PFSK-1 (cell line): ENCODE data around the gene C1QTNF1.

Source experiments
- POLR2AphosphoS5 ChIP-seq: IDR thresholded peaks from 2 replicates; pipeline ENCODE4 v1.6.1; 2012; ENCODE audit warnings: low read depth, mild to moderate bottlenecking, control low read depth, low read length, moderate library complexity
- REST ChIP-seq, 2 experiments: IDR thresholded peaks; 2 replicates each; pipeline versions ENCODE4 v1.6.1 to v1.8.0; 2011 to 2012; ENCODE audit warnings: low read depth in 2 of 2, low read length in 2 of 2, control low read depth in 1 of 2, inconsistent platforms in 1 of 2, mild to moderate bottlenecking in 1 of 2, moderate library complexity in 1 of 2; ENCODE audit not compliant: insufficient read depth in 1 of 2
- SIN3A ChIP-seq: IDR thresholded peaks from 2 replicates; pipeline ENCODE4 v1.6.1; 2012; ENCODE audit warnings: mild to moderate bottlenecking, low read length, moderate library complexity, borderline replicate concordance; ENCODE audit not compliant: insufficient read depth
- TAF1 ChIP-seq: IDR thresholded peaks from 2 replicates; pipeline ENCODE4 v1.6.1; 2012; ENCODE audit warnings: low read length, control low read depth, borderline replicate concordance; ENCODE audit not compliant: insufficient read depth

GRCh38 chr17:79081571-79082276, 57.8 kb downstream of the C1QTNF1 start:
- TF ChIP-seq POLR2AphosphoS5, result no peak
- TF ChIP-seq SIN3A, result no peak
- no peak for TF ChIP-seq REST (IDR thresholded peaks at IDR 0.05; ENCODE audit: insufficient read depth in 1 of 2, low read depth in 2 of 2, low read length in 2 of 2)
- no peak for TF ChIP-seq TAF1
